NCI-H1092 (cell line): ENCODE data around the gene ENTPD8.
"Not testable (repeated sequence)": the region's sequence is repeated elsewhere in the genome, so short reads cannot be mapped to it uniquely, and the experiment has no call there.

Source experiments
- DNase-seq: peaks from one replicate; lab custom pipeline; 2025; lab: John Stamatoyannopoulos, UW

Gene ENTPD8

DNA sequence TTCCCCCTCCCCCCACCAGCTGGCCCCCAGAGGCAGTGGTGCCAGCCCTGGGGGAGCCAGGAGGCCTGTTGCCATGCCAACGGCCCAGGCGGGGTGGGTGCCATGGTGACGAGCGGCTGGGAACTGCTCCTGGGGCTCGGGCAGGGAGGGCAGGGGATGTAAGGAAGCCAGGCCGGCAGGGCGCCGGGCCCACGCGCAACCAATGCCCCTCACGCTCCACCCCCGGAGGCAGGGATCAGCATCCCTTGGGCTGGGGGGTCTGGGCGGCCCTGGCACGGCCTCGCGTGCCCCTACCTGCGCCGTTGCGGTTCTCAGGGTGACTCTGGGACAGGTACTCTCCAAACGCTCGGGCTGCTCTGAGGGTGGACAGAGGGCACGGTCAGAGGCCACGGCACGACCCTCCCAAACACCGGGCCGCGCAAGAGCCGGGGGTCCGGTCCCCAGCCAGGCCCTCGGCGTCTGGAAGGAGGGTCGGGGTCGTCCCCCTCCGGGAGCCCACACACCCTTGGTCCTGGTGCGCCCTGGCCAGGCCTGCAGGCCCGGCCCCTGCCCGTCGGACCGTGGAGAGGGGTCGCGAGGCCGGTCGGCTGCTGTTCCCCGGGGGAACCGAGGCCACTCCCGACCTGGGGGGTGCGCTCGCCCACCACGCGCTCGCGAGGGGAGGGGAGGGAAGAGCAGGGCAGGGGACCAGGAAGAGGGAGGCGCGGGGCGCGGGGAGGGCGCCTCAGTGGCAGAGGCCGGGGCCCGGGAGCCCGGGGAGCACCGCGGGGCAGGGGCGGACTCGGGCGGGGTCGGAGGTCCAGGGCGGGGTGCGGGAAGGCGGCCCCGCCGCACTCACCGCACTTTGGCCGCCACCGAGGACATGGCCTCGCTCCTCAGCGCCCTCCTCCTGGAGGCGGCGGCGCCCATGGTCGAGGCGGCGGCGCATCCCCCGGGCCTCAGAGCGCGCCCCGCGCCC is 17.3 kb upstream of the ENTPD8 start:
- DNase-seq = peak; percentile 52

DNA sequence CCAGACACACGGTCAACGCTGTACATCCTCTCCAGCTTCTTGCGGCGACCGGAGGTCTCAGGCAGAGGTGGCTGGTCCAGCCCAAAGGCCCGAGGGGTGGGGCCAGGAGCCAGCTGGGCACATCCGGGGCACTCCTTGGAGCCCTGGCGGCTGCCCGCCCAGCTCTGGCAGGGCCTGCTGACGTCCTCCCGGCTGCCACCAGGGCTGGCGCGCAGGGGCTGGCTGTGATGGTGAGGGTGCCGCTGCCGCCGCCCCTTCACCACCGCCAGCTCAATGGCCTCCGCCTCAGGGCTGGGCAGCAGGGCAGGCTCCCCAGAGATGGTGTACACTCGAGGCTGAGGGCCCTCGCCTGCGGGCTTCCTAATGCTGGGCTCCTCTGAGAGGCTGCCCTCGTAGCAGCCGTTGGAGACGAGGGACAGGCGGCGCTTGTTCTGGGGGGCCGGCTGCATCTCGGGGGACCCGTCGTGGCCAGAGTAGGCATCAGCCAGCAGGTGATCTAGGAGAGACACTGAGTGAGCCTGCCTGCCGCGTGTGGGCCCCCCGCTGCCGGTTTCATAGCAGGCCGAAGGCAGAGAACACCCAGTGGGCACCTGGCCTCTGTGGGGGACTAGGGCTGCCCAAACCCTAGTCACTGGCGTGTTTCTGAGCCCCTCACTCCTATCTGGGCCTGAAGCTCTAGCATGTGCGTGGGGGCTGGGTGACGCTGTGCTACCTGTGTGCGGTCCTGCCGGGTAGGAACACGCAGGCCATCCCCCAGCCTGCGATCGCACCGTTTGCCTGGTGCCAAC is 16.4 kb upstream of the ENTPD8 start:
- no peak for DNase-seq

DNA sequence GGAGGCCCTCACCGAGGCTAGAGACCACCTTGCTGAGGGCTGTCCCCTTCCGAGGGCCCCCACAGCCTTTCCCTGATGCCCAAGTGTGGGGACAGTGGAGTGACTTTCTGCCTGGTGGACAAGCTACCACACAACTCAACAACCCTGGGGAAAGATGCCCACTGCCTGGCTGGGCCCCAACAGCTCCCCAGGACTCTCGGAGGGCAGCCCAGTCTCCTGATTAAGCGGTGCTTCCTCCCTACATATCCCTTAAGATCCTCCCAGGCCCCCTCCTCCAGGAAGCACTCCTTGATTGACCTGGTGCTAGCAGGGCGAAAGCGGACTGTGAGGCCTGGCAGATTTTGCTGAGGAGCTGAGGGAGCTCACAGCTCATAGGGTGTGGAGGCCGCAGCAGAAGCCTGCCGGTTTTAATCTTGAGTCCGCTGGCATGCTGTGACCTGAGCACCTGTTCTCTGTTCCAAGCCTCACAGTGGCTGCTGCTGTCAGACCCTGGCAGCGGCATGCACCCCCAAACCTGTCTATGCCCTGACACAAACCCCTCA is 15.8 kb upstream of the ENTPD8 start:
- DNase-seq = no peak

DNA sequence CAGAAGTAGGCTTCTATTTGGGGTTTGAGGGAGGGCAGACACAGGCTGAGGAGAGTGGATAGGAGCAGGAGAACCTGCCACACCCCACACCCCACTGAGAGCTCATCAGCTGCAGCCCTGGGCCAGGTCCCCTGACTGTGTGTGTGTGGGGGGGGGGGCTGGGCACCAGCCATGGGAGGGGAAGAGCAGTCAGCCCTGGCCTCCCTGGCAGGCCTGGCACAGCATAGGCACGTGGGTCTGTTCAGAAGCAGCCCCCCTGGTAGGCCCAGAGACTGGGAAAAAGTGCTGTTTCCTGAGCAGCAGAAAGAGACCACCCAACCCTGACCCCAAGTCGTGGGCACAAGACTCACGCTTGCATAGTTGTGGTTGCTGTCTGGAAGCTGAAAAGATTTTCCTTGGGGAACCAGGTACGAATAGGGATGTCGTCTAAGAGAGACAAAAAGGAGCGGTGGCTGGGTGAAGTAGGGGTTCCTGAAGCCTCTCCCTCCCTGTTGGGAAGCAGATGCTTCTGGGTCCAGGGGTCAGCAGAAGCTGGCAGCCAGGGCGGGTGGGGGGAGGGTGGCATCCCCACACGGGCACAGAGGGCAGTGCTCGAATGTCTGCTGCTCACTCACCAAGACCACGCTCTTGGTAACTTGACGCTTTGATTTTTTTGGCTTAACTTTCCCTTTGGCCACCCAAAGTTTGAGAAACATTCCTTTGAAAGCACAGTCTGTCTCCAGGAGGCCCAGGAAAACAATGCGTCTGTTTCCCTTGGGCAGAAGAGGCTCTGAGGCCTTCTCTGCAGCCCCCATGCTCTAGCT is 15.1 kb upstream of the ENTPD8 start:
- no peak for DNase-seq

DNA sequence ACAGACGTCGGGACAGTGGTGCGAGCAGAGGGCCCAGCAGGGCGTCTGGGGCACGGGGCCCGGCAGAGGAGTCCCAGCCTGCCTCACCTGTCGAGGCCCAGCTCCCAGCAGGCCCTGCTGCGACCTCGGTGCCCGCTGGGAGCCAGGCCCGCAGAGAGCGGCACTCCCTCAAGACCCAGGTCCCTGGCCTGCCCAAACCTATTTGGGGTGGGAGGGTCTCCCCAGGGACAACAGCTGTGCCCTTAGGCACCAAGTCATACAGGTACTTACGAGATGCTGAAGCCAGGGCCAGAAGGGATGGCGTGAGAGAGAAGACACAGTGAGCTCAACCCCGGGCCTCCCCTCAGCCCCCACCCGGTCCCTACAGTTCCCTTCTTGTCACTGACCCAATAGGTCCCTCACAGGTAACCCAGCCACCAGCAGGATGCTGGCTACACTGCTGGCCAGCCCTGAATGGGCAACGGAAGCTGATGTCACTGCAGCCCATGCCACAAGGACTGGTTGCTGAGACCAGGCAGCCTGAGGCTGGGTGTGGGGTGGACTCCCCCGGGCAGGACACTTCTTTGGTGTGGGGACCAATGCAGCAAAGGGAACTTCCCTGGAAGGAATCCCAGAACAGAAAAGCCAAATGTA is 14.3 kb upstream of the ENTPD8 start:
- DNase-seq = no peak

DNA sequence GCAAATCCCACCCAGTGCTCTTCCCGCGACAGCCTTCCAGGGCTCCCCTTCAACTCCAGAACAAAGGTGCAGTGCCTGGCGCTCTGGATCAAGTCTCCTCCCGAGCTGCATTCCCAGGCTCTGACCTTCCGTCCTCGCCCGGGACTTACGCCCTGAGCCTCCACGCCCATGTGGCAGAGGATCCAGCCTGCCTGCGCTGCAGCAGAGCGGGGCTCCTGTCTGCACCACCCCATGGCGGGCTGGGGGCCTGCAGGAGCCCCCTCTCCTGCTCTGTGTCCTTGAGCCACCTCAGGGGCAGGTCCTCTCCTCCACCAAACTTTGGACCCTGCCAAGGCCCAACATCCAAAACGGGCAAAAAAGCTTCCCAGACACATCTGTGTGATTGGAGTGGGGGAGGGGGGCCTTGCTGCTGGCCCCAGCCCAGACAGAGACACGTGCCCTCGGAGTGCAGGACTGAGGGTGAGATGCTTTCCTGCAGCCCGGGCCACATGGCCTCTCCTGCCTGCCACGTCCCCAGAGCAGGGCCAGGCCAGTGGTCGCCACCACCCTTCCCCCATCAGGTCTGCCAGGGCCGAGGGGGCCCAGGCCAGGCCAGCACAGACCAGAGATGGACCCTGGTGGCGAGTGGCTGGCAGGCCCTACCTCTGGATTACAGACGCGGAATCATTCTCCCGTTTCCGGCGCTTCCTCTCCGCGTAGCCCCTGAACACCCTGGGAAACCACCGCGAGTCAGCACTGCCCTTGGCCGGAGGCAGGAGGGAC is 13.6 kb upstream of the ENTPD8 start:
- DNase-seq = no peak

DNA sequence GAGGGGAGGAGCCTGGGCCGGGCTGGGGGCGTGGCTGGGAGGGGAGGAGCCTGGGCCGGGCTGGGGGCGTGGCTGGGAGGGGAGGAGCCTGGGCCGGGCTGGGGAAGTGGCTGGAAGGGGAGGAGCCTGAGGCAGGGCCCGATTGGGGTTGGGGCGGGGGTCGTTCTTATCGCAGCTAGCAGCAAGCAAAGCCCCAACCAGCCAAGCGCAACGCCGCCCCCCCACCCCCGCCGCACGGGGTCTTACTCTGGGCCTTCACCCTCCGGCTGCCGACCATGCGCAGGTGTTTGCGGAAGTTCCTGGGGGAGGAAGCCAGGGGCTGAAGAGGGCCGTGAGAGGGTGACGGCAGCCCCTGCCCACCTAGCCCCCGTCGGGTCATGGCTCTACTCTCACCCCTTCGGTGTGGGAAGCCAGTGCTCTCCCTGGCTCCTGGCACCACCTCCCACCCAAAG is 13.0 kb upstream of the ENTPD8 start:
- DNase-seq = no peak

DNA sequence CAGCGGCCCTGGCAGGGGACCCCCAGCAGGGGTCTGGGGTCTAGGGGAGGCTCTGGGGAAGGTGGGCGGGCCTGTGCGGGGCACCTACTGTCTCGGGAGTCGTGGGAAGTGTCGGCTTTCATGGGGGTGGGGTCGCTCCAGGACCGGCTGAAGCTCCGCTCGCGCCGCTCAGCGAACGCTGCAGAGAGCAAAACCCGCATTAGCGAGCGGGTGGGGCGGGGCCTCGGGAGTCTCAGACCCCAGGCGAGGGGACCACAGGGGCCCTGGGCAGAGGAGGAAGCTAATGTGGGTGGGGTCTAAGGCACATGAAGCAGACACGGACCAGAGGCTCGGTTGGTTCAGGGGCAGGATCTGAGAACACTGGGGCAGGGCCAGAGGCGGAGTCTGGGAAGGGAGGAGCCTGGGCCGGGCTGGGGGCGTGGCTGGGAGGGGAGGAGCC is 12.5 kb upstream of the ENTPD8 start:
- DNase-seq = no peak

DNA sequence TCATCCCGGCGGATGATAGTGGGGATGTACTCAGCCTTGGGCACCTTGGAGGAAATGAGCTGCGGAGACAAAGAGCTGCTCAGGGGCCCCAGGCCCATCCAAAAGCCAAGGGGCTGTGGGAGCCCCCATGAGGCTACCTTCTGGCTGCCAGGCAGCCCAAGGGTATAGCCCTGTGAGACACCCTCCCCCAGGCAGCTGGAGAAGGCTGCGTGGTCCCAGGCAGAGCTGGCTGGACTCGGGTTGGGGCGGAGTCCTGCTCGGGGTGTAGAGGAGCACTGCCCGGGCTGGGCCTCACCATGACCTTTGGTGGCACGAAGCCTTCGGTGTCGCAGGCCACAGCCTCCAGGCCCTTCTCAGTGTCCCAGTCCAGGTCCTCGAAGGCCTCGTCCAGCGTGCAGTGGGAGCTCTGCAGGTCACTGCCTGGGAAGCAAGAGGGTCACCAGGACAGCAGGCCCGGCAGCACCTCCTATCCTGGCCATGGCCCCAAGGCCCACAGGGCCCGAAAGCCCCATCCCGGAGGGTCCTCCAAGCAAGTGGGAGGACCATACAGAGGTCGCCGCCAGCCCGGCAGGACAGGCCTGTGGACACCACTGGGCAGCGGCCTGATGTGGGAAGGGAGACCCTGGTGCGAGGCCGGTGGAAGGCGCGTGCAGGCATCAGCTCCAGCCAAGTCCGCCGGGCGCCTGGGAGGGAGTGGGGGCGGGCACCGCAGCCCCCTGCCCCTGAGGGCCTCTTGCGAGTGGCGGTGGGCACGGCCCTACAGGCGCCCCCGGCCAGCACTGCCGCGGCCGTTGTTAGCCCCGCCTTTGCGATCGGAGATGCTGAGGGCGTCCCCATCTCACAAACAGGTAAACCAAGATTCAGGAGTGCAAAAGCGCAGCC is 11.8 kb upstream of the ENTPD8 start:
- no peak for DNase-seq

DNA sequence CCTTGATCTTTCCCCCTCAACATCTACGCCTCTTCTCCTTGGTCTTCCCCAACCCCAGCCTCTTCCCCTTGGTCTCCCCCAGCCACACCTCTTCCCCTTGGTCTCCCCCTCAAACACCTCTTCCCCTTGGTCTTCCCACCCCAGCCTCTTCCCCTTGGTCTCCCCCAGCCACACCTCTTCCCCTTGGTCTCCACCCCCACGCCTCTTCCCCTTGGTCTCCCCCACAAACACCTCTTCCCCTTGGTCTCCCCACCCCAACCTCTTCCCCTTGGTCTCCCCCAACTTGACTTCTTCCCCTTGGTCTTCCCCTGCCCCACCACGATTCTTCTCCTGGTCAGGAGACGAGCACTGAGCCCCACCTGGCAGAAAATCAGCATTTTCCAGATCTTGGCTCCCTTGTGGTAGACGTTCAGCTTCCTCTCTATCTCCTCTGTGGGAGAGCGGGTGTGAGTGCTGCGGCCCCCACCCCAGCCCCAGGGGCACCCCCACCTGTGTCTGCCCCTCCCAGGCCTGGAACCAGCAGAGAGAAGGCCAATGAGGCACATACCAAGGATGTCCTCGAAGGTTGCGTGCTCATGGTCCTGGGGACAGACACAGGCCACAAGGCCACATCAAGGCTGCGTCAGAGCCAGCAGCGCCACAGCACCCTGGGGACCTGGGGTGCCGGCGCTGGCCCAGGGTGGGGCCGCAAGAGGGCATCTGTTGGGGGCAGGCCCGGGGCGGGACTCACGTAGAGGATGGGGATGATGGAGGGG is 11.0 kb upstream of the ENTPD8 start:
- no peak for DNase-seq

DNA sequence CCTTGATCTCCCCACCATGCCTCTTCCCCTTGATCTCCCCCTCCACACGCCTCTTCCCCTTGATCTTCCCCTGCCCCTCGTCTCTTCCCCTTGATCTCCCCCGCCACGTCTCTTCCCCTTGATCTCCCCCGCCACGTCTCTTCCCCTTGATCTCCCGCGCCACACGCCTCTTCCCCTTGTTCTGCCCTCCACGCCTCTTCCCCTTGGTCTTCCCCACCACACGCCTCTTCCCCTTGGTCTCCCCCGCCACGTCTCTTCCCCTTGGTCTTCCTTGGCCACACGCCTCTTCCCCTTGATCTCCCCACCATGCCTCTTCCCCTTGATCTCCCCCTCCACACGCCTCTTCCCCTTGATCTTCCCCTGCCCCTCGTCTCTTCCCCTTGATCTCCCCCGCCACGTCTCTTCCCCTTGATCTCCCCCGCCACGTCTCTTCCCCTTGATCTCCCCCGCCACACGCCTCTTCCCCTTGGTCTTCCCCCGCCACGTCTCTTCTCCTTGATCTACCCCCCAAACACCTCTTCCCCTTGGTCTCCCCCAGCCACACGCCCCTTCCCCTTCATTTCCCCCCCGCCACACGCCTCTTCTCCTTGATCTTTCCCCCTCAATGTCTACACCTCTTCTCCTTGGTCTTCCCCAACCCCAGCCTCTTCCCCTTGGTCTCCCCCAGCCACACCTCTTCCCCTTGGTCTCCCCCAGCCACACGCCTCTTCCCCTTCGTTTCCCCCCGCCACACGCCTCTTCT is 10.3 kb upstream of the ENTPD8 start:
- not testable (repeated sequence) for DNase-seq

DNA sequence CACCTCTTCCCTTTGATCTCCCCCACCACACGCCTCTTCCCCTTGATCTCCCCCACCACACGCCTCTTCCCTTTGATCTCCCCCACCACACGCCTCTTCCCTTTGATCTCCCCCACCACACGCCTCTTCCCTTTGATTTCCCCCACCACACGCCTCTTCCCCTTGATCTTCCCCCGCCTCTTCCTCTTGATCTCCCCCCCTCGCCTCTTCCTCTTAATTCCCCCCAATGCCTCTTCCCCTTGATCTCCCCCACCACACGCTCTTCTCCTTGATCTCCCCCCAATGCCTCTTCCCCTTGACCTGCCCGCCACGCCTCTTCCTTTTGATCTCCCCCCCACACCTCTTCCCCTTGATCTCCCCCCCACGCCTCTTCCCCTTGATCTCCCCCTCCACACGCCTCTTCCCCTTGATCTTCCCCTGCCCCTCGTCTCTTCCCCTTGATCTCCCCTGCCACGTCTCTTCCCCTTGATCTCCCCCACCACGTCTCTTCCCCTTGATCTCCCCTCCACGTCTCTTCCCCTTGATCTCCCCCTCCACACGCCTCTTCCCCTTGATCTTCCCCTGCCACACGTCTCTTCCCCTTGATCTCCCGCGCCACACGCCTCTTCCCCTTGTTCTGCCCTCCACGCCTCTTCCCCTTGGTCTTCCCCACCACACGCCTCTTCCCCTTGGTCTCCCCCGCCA is 9.5 kb upstream of the ENTPD8 start:
- not testable (repeated sequence) for DNase-seq

DNA sequence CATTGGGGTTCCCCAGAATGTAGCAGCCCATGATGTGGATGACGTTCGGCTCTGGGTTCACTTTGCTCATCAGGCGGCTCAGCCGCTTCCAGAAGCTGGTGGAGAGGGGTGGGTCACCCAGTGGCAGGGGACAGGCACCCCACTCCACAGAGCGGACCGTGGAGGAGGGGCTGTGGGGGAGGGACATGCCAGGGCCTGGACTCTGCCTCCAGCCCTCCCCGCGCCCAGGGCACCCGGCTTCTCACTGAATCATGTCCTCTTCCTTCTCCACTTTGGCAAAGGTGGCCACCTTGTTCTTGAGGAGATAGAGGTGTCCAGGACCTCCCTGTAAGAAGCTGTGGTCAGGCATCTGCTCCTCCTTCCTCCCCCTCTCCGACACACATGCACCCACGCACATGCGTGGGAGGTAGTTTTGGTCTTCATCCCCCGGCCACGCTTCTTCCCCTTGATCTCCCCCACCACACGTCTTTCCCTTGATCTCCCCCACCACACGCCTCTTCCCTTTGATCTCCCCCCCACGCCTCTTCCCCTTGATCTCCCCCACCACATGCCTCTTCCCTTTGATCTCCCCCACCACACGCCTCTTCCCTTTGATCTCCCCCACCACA is 8.9 kb upstream of the ENTPD8 start:
- no peak for DNase-seq

DNA sequence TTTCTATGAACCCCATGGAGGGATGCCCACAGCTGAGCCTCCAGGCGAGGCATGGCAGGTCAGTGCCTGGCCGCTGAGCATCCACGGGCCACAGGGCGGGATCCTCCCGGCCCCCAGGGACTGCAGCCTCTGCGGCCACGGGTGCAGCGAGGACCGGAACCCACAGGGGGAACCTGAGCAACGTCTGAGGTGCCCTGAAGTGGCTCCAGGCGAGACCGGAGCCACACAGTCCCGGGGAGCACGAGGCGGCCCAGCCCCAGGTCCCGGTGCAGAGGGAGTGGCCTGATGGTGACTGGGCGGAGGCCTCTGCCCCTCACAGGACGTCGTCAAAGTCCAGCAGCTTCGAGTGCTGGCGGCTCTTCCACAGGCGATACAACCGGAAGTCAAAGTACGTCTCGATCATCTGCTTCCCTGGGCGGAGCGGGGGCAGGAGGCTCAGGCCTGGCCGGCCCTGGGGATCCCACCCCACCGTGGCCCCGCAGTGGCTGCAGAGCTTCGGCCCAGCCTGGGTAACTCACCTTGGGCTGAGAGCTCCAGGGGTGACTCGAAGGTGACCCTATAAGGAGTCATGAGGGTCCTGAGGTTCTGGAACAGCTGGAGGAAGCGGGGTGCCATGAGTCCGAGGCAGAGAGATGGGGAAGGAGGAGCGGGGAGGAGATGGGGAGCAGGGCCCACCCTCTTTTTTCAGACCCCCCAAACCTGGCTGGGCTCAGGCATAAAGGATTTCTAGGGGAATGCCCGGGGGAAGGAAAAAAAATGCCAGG is 8.1 kb upstream of the ENTPD8 start:
- no peak for DNase-seq

DNA sequence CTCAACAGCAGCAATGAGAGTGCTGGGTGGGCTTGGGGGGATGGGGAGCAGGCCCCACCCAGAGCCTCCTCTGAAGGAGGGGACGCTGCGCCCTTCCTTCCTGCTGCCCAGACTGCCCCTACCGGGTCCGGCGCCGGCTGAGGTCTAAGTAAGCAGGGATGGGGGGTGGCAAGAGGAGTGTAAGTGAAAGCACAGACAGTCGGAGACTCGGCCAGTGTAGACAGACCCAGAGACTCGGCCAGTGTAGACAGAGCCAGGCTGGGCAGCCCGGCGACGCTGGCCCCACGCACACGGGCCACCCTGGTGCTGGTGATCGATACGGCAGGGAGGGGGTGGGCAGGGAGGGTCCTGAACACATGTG is 7.4 kb upstream of the ENTPD8 start:
- DNase-seq = no peak
